ENCODE measurements around the gene GBX2. TPM values are rescaled to one million over a fixed set of nuclear protein-coding genes. Genes with fewer than 3 reads are reported as not detected.

GBX2 gene
- total RNA-seq, 4 donors from 2014 or later, result not detected

DNA sequence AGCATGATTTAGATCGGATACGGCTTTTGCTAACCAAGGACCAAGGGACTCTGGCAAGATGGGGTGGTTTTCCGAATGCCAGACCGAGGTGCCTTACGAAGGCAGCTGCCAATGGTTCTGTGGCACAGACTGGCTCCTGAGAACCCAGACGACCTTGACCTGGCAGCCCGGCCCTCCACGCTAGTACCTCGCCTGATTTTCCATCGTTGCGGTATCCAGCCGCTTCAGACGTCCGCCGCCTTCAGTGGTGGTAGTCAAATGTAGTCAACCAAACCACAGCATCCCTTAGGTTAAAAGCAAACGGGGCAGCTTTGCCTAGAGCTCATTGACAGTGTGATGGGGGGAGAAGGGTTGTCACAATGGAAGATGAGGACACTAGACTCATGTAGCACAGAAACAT is 42.6 kb downstream of the GBX2 start:
- H3K36me3 ChIP-seq, result peaks cover 0 to 13% of the 10 kb centered on the region in 2 donors
- in situ Hi-C loops (cut with MboI; ENCODE audit: low sequenced_read_pairs in 4 of 4), result no loop called here
- ATAC-seq, result no peak

DNA sequence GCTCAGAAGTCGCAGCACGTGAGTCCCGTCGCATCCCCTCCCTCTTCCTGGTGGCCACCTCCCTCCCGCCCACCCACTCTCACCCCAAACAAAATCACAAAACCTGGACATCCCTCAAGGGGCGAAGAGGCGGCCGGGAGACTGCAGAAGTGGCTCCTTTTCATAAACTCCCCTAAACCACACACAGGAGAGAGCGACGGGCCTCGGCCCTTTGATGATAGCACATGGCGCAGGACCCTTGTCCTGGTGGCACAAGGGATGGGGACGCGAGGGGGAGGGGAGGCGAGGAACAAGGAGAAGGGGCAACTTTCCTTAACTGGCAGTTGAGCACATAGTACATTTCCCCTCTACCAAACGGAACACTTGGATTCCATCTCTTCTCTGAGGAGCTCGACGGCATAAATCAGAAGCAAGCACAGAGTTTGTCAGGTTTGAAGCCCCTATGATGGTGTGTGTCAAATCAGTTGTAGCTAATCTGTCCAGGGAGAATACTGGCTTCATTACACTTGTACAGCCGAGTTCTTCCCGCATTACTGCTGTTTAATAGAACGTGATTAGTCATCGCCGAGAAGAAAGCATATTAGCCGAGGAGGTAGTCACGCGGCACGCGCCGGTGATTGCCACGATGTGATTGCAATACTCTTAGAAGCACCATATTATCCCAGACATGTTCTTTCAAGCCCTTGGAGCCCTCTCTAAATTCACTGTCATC is 43.8 kb downstream of the GBX2 start:
- Histone ChIP-seq H3K27ac (no peak overlapping the region), H3K4me3 (no peak overlapping the region), H3K4me1 (no peaks in the 10 kb centered on the region), H3K27me3 (no peaks in the 10 kb centered on the region), H3K36me3 (peaks cover 0 to 13% of the 10 kb centered on the region in 2 donors), H3K9me3 (no peaks in the 10 kb centered on the region)
- intact Hi-C loops (cut with DNase I; ENCODE audit: low total_unique reads) (no loop called here), in situ Hi-C loops (cut with MboI; ENCODE audit: low sequenced_read_pairs in 4 of 4) (no loop called here)
- no peak for ATAC-seq
- TF ChIP-seq, protein P1, sequence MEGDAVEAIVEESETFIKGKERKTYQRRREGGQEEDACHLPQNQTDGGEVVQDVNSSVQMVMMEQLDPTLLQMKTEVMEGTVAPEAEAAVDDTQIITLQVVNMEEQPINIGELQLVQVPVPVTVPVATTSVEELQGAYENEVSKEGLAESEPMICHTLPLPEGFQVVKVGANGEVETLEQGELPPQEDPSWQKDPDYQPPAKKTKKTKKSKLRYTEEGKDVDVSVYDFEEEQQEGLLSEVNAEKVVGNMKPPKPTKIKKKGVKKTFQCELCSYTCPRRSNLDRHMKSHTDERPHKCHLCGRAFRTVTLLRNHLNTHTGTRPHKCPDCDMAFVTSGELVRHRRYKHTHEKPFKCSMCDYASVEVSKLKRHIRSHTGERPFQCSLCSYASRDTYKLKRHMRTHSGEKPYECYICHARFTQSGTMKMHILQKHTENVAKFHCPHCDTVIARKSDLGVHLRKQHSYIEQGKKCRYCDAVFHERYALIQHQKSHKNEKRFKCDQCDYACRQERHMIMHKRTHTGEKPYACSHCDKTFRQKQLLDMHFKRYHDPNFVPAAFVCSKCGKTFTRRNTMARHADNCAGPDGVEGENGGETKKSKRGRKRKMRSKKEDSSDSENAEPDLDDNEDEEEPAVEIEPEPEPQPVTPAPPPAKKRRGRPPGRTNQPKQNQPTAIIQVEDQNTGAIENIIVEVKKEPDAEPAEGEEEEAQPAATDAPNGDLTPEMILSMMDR (IDR thresholded peaks at IDR 0.05 in 4 of 5, conservative IDR thresholded peaks at IDR 0.05 in 1 of 5), result no peak
- no peak for TF ChIP-seq POLR2A (IDR thresholded peaks at IDR 0.05)
- no peak for DNase-seq

More for the DNA sequence above, 42.6 kb downstream of the GBX2 start:
- Histone ChIP-seq H3K9me3 (no peaks in the 10 kb centered on the region), H3K27me3 (no peaks in the 10 kb centered on the region), H3K27ac (no peak overlapping the region), H3K4me3 (no peak overlapping the region), H3K4me1 (no peaks in the 10 kb centered on the region)
- DNase-seq, result no peak
- intact Hi-C loops (cut with DNase I; ENCODE audit: low total_unique reads), result no loop called here
- no peak for TF ChIP-seq POLR2A (IDR thresholded peaks at IDR 0.05)
- TF ChIP-seq, protein P1 (IDR thresholded peaks at IDR 0.05 in 4 of 5, conservative IDR thresholded peaks at IDR 0.05 in 1 of 5), result no peak

DNA sequence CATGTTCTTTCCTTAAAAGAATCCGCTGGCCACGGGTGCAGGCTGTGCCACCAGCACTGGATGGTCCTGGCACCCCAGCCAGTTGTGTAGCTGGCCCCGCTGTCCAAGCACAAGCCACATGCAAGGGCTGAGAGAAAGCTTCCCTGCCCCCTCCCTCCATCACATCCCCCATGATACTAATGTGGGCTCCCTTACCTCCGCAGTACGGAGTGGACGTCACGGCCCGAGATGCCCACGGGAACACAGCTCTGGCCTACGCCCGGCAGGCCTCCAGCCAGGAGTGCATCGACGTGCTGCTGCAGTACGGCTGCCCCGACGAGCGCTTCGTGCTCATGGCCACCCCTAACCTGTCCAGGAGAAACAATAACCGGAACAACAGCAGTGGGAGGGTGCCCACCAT is 44.5 kb downstream of the GBX2 start:
- no peaks in the 10 kb centered on the region for H3K27me3 ChIP-seq
- no peak for DNase-seq
- no peak for ATAC-seq
- no peaks in the 10 kb centered on the region for H3K9me3 ChIP-seq
- TF ChIP-seq, protein P1 (IDR thresholded peaks at IDR 0.05 in 4 of 5, conservative IDR thresholded peaks at IDR 0.05 in 1 of 5), result no peak
- TF ChIP-seq POLR2A (IDR thresholded peaks at IDR 0.05), result no peak
- intact Hi-C loops (cut with DNase I; ENCODE audit: low total_unique reads) (no loop called here), in situ Hi-C loops (cut with MboI; ENCODE audit: low sequenced_read_pairs in 4 of 4) (no loop called here)
- no peak overlapping the region for H3K4me3 ChIP-seq
- H3K36me3 ChIP-seq, result peaks cover 0 to 13% of the 10 kb centered on the region in 2 donors
- H3K4me1 ChIP-seq, result no peaks in the 10 kb centered on the region
- H3K27ac ChIP-seq, result no peak overlapping the region

DNA sequence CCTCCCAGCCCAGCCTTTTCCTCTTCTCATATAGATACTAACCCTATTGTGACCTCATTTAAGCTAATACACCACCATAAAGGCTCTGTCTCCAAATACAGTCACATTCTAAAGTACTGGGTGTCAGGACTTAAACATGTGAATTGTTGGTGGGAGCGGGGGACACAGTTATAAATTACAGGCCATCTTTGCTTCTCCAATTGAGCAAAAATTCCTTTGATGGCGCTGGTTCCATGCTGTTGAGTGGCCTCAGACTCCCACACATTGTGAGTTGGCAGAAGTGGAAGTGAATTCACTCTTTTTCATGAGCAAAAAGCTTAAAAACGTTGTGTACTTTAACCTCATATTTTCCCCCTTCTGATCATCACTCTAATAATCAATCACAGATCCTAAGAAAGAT is 46.0 kb downstream of the GBX2 start:
- Histone ChIP-seq H3K27me3 (no peaks in the 10 kb centered on the region), H3K9me3 (no peaks in the 10 kb centered on the region), H3K4me1 (no peaks in the 10 kb centered on the region), H3K27ac (no peak overlapping the region), H3K4me3 (no peak overlapping the region), H3K36me3 (peaks cover 0 to 13% of the 10 kb centered on the region in 2 donors)
- intact Hi-C loops (cut with DNase I; ENCODE audit: low total_unique reads), result no loop called here
- TF ChIP-seq, protein P1 (IDR thresholded peaks at IDR 0.05 in 4 of 5, conservative IDR thresholded peaks at IDR 0.05 in 1 of 5), result no peak
- TF ChIP-seq POLR2A (IDR thresholded peaks at IDR 0.05), result no peak
- DNase-seq (no peak), ATAC-seq (no peak)
- in situ Hi-C loops (cut with MboI; ENCODE audit: low sequenced_read_pairs in 4 of 4), result no loop called here

DNA sequence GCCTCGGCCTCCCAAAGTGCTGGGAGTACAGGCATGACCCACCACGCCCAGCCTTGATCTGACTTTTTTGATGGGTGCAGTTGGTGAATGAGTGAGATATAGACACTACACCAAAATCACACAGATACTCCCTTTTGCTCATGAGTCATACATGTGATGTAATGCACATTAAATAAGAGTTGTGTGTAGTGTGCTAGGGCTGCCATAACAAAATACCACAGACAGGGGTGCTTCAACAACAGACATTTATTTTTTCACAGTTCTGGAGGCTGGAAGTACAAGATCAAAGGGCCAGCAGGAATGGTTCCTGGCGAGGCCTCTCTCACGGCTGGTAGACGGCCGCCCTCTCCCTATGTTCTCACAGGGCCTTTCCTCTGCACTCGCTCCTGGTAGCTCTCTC is 46.6 kb downstream of the GBX2 start:
- Histone ChIP-seq H3K4me3 (no peak overlapping the region), H3K4me1 (no peaks in the 10 kb centered on the region), H3K36me3 (peaks cover 0 to 13% of the 10 kb centered on the region in 2 donors), H3K9me3 (no peaks in the 10 kb centered on the region), H3K27me3 (no peaks in the 10 kb centered on the region), H3K27ac (no peak overlapping the region)
- no peak for ATAC-seq
- TF ChIP-seq POLR2A (IDR thresholded peaks at IDR 0.05), result no peak
- TF ChIP-seq, protein P1 (IDR thresholded peaks at IDR 0.05 in 4 of 5, conservative IDR thresholded peaks at IDR 0.05 in 1 of 5), result no peak
- intact Hi-C loops (cut with DNase I; ENCODE audit: low total_unique reads), result no loop called here
- in situ Hi-C loops (cut with MboI; ENCODE audit: low sequenced_read_pairs in 4 of 4), result no loop called here
- DNase-seq, result no peak

Data from gastrocnemius medialis (tissue), 4 donors.